Common myeloid progenitor, CD34-positive (primary cell): Measurements from ENCODE around the gene NUAK1.

ENCODE experiments used
- CTCF ChIA-PET: fragments of 350-600 bp; sonication (Branson Sonifier 250); formaldehyde crosslinking; loops from one replicate; lab custom pipeline; 2021; ENCODE audit warnings: antibody characterized with exemption; lab: Charles Lee
- POLR2A ChIA-PET: fragments of 350-600 bp; sonication (Branson Sonifier 250); formaldehyde crosslinking; loops from one replicate; lab custom pipeline; 2021; ENCODE audit warnings: antibody characterized with exemption; lab: Charles Lee
- DNase-seq, 3 donors: peaks; one replicate each; pipeline versions ENCODE4 v3.0.0 to v3.0.0-alpha.2; 2013
- H3K27ac ChIP-seq, 2 experiments: 1 replicate in 1 of 2; 2 replicates in 1 of 2; pipeline ENCODE4 v1.7.0; 2013; ENCODE audit warnings: inconsistent platforms in 2 of 2, low read length in 2 of 2, mild to moderate bottlenecking in 2 of 2, low read depth in 1 of 2, moderate library complexity in 1 of 2; ENCODE audit not compliant: severe bottlenecking in 2 of 2, insufficient read depth in 1 of 2, poor library complexity in 1 of 2
- H3K27me3 ChIP-seq, 5 experiments: replicated peaks in 2 of 5; 1 replicate in 3 of 5; 2 replicates in 2 of 5; pipeline versions ENCODE4 v1.6.1 to v1.7.0; 2013; ENCODE audit warnings: low read length in 4 of 5, mild to moderate bottlenecking in 2 of 5, moderate library complexity in 2 of 5, inconsistent platforms in 1 of 5; ENCODE audit not compliant: insufficient read depth in 5 of 5, control insufficient read depth in 4 of 5
- H3K36me3 ChIP-seq, 4 experiments: 1 replicate in 2 of 4; 2 replicates in 2 of 4; pipeline versions ENCODE4 v1.6.1 to v1.7.0; 2013; ENCODE audit warnings: low read length in 3 of 4, control low read depth in 1 of 4, mild to moderate bottlenecking in 1 of 4; ENCODE audit not compliant: control insufficient read depth in 4 of 4, insufficient read depth in 4 of 4
- H3K4me1 ChIP-seq, 4 experiments: 1 replicate in 3 of 4; 2 replicates in 1 of 4; pipeline versions ENCODE4 v1.6.1 to v1.7.1; 2013; ENCODE audit warnings: low read length in 3 of 4, mild to moderate bottlenecking in 3 of 4, control low read depth in 1 of 4, inconsistent platforms in 1 of 4, moderate library complexity in 1 of 4; ENCODE audit not compliant: control insufficient read depth in 4 of 4, insufficient read depth in 4 of 4; ENCODE audit errors: control extremely low read depth in 1 of 4
- H3K4me3 ChIP-seq, 7 experiments: 1 replicate in 4 of 7; 2 replicates in 3 of 7; pipeline versions ENCODE4 v1.5.1 to v1.7.0; 2013; ENCODE audit warnings: mild to moderate bottlenecking in 7 of 7, low read length in 6 of 7, moderate library complexity in 6 of 7, inconsistent platforms in 2 of 7, low read depth in 2 of 7, control low read depth in 1 of 7; ENCODE audit not compliant: insufficient read depth in 4 of 7, control insufficient read depth in 1 of 7; ENCODE audit errors: extremely low read depth in 1 of 7
- H3K9me3 ChIP-seq, 5 experiments: 1 replicate in 4 of 5; 2 replicates in 1 of 5; pipeline versions ENCODE4 v1.6.1 to v1.7.1; 2013; ENCODE audit warnings: low read length in 4 of 5, mild to moderate bottlenecking in 2 of 5, inconsistent platforms in 1 of 5, low read depth in 1 of 5, moderate library complexity in 1 of 5; ENCODE audit not compliant: control insufficient read depth in 4 of 5, insufficient read depth in 2 of 5; ENCODE audit errors: control extremely low read depth in 1 of 5
- WGBS: methylation state at CpG from one replicate; pipeline ENCODE4 v1.1.5; 2013; ENCODE audit not compliant: insufficient coverage; 5-methylcytosine and 5-hydroxymethylcytosine counted together

NUAK1 gene

GRCh38 chr12:106106892-106107291, 31.9 kb downstream of the NUAK1 start:
- H3K9me3 ChIP-seq = no peaks in the 10 kb centered on the region
- no peaks in the 10 kb centered on the region for H3K4me1 ChIP-seq
- 65% methylated on average over 4 of the region's 6 CpGs for WGBS
- no peak overlapping the region for H3K27ac ChIP-seq
- CTCF ChIA-PET = interaction anchor here (0.6 kb wide), 1 partner anchor 555 kb away, joined by 3 read pairs; no protein-coding TSS in a partner anchor
- H3K36me3 ChIP-seq = no peaks in the 10 kb centered on the region
- H3K4me3 ChIP-seq = no peak overlapping the region
- DNase-seq = no peak
- peaks cover 7 to 48% (median 15%) of the 10 kb centered on the region in 5 experiments for H3K27me3 ChIP-seq
- POLR2A ChIA-PET = no interaction called here

GRCh38 chr12:106106061-106106566, 32.6 kb downstream of the NUAK1 start:
- WGBS = 96% methylated on average over 3 of the region's 4 CpGs

GRCh38 chr12:106101803-106102202, 37.0 kb downstream of the NUAK1 start:
- Histone ChIP-seq H3K36me3 (no peaks in the 10 kb centered on the region), H3K27ac (no peak overlapping the region), H3K4me3 (no peak overlapping the region), H3K4me1 (no peaks in the 10 kb centered on the region), H3K27me3 (peaks cover 3 to 33% (median 7%) of the 10 kb centered on the region in 5 experiments), H3K9me3 (no peaks in the 10 kb centered on the region)
- DNase-seq = no peak
- POLR2A ChIA-PET = interaction anchor here (0.6 kb wide), 1 partner anchor 28 kb away, joined by 3 read pairs; no protein-coding TSS in a partner anchor
- CTCF ChIA-PET = no interaction called here
- 94% methylated on average over 5 of the region's 5 CpGs for WGBS

More at GRCh38 chr12:106106061-106106566, 32.6 kb downstream of the NUAK1 start:
- H3K4me3 ChIP-seq = no peak overlapping the region
- CTCF ChIA-PET = interaction anchor here (0.6 kb wide), 1 partner anchor 556 kb away, joined by 3 read pairs; no protein-coding TSS in a partner anchor
- no peaks in the 10 kb centered on the region for H3K36me3 ChIP-seq
- peaks cover 5 to 46% (median 15%) of the 10 kb centered on the region in 5 experiments for H3K27me3 ChIP-seq
- no peaks in the 10 kb centered on the region for H3K9me3 ChIP-seq
- POLR2A ChIA-PET = no interaction called here
- no peak overlapping the region for H3K27ac ChIP-seq
- DNase-seq = no peak
- no peaks in the 10 kb centered on the region for H3K4me1 ChIP-seq

- H3K27me3 ChIP-seq = peaks cover 2 to 41% (median 9%) of the 10 kb centered on the region in 5 experiments
- POLR2A ChIA-PET = no interaction called here
- CTCF ChIA-PET = interaction anchor here (1.4 kb wide), 1 partner anchor 21 kb away, joined by 3 read pairs; no protein-coding TSS in a partner anchor
These were observed 40.0 kb downstream of the NUAK1 start for GRCh38 chr12:106098691-106099200.

GRCh38 chr12:106097011-106097410, 41.7 kb downstream of the NUAK1 start:
- POLR2A ChIA-PET = no interaction called here
- H3K4me3 ChIP-seq = no peak overlapping the region
- no peaks in the 10 kb centered on the region for H3K4me1 ChIP-seq
- no peaks in the 10 kb centered on the region for H3K36me3 ChIP-seq
- H3K27ac ChIP-seq = no peak overlapping the region
- 94% methylated on average over 2 of the region's 2 CpGs for WGBS
- peaks cover 2 to 35% (median 9%) of the 10 kb centered on the region in 5 experiments for H3K27me3 ChIP-seq
- no peaks in the 10 kb centered on the region for H3K9me3 ChIP-seq
- no peak for DNase-seq
- CTCF ChIA-PET = no interaction called here

More at GRCh38 chr12:106098691-106099200, 40.0 kb downstream of the NUAK1 start:
- Histone ChIP-seq H3K4me1 (no peaks in the 10 kb centered on the region), H3K9me3 (no peaks in the 10 kb centered on the region), H3K4me3 (no peak overlapping the region), H3K36me3 (no peaks in the 10 kb centered on the region), H3K27ac (no peak overlapping the region)
- 90% methylated on average over 2 of the region's 6 CpGs for WGBS
- no peak for DNase-seq

GRCh38 chr12:106096376-106096775, 42.4 kb downstream of the NUAK1 start:
- CTCF ChIA-PET = no interaction called here
- WGBS = 91% methylated on average over 12 of the region's 12 CpGs

GRCh38 chr12:106094304-106094703, 44.5 kb downstream of the NUAK1 start:
- Histone ChIP-seq H3K4me1 (no peaks in the 10 kb centered on the region), H3K36me3 (no peaks in the 10 kb centered on the region), H3K9me3 (no peaks in the 10 kb centered on the region), H3K27ac (no peak overlapping the region), H3K4me3 (no peak overlapping the region), H3K27me3 (peaks cover 2 to 33% (median 9%) of the 10 kb centered on the region in 5 experiments)
- CTCF ChIA-PET = no interaction called here
- DNase-seq = no peak
- WGBS = 89% methylated on average over 3 of the region's 5 CpGs
- POLR2A ChIA-PET = no interaction called here

More at GRCh38 chr12:106096376-106096775, 42.4 kb downstream of the NUAK1 start:
- Histone ChIP-seq H3K9me3 (no peaks in the 10 kb centered on the region), H3K36me3 (no peaks in the 10 kb centered on the region), H3K4me3 (no peak overlapping the region), H3K27me3 (peaks cover 2 to 33% (median 9%) of the 10 kb centered on the region in 5 experiments), H3K4me1 (no peaks in the 10 kb centered on the region), H3K27ac (no peak overlapping the region)
- DNase-seq = no peak
- POLR2A ChIA-PET = no interaction called here
